Natural killer cell (primary cell): ENCODE results near the gene ARMC10. TPM values are rescaled to one million over a fixed set of nuclear protein-coding genes. Genes with fewer than 3 reads are reported as not detected.
"Not testable (repeated sequence)": the region's sequence is repeated elsewhere in the genome, so short reads cannot be mapped to it uniquely, and the experiment has no call there.

Source experiments
- ATAC-seq, 3 donors: fragments of 150-1000 bp in 2 of 3; fragments of 200-7000 bp in 1 of 3; cut with Tn5 transposase; 1 replicate in 1 of 3; 2 replicates in 2 of 3; pipeline ENCODE4 v1.10.0; 2021; ENCODE audit warnings: mild to moderate bottlenecking in 2 of 3, moderate library complexity in 2 of 3
- DNase-seq, 2 donors: peaks; one replicate each; pipeline versions ENCODE4 v3.0.0 to v3.0.0-alpha.2; 2013 to 2021; ENCODE audit warnings: mixed read lengths in 1 of 2
- H3K27ac ChIP-seq: one replicate; pipeline ENCODE4 v1.5.1; 2013; ENCODE audit warnings: mild to moderate bottlenecking, low read length
- H3K27me3 ChIP-seq: one replicate; pipeline ENCODE4 v1.6.1; 2013; ENCODE audit warnings: low read length; ENCODE audit not compliant: control insufficient read depth, insufficient read depth
- H3K36me3 ChIP-seq: one replicate; pipeline ENCODE4 v1.6.1; 2013; ENCODE audit warnings: low read length; ENCODE audit not compliant: control insufficient read depth, insufficient read depth
- H3K4me1 ChIP-seq: one replicate; pipeline ENCODE4 v1.6.1; 2013; ENCODE audit warnings: low read length; ENCODE audit not compliant: control insufficient read depth, insufficient read depth
- H3K4me3 ChIP-seq: one replicate; pipeline ENCODE4 v1.5.1; 2013; ENCODE audit warnings: low read length
- H3K9me3 ChIP-seq: one replicate; pipeline ENCODE4 v1.6.1; 2013; ENCODE audit warnings: low read length; ENCODE audit not compliant: control insufficient read depth, insufficient read depth
- H3K27ac Mint-ChIP-seq, 2 donors: one replicate each; pipeline ENCODE4 v1.8.0; 2022; ENCODE audit warnings: mild to moderate bottlenecking in 2 of 2, mixed read lengths in 2 of 2, moderate library complexity in 1 of 2
- H3K27me3 Mint-ChIP-seq, 2 donors: one replicate each; pipeline ENCODE4 v1.8.0; 2022; ENCODE audit warnings: low read depth in 2 of 2, mixed read lengths in 2 of 2
- H3K36me3 Mint-ChIP-seq: one replicate; pipeline ENCODE4 v1.8.0; 2022; ENCODE audit warnings: mixed read lengths
- H3K4me1 Mint-ChIP-seq, 2 donors: one replicate each; pipeline ENCODE4 v1.8.0; 2022; ENCODE audit warnings: mixed read lengths in 2 of 2
- H3K4me3 Mint-ChIP-seq: one replicate; pipeline ENCODE4 v1.8.0; 2022; ENCODE audit warnings: mild to moderate bottlenecking, moderate library complexity, mixed read lengths
- H3K9me3 Mint-ChIP-seq, 2 donors: one replicate each; pipeline ENCODE4 v1.8.0; 2022; ENCODE audit warnings: mixed read lengths in 2 of 2
- WGBS: methylation state at CpG from one replicate; pipeline ENCODE4 v1.1.7; 2013; ENCODE audit warnings: missing lambda C conversion rate; ENCODE audit not compliant: insufficient coverage; 5-methylcytosine and 5-hydroxymethylcytosine counted together
- intact Hi-C: fragments of 100-400 bp; cut with micrococcal nuclease; formaldehyde crosslinking; loops from one replicate; pipeline ENCODE4 v1.14.2; 2022
- total RNA-seq, 4 donors: library from RNA; stranded (reverse); fragments of 120-200 nt in 1 of 4; gene quantifications; one replicate each; pipeline versions ENCODE4 v1.2.3 to v1.2.4, GENCODE V29; 2013 to 2022
- TF ChIP-seq, protein P1 (sequence below): fragments of 200-600 bp; IDR thresholded peaks from one replicate; pipeline ENCODE4 v1.8.0; 2022; ENCODE audit warnings: antibody characterized with exemption

The ARMC10 gene
- total RNA-seq, 3 donors from 2014 or later (not counting 1 experiment from before 2014, with no cell fraction given): 15.0 to 17.2 (median 15.4) TPM

DNA sequence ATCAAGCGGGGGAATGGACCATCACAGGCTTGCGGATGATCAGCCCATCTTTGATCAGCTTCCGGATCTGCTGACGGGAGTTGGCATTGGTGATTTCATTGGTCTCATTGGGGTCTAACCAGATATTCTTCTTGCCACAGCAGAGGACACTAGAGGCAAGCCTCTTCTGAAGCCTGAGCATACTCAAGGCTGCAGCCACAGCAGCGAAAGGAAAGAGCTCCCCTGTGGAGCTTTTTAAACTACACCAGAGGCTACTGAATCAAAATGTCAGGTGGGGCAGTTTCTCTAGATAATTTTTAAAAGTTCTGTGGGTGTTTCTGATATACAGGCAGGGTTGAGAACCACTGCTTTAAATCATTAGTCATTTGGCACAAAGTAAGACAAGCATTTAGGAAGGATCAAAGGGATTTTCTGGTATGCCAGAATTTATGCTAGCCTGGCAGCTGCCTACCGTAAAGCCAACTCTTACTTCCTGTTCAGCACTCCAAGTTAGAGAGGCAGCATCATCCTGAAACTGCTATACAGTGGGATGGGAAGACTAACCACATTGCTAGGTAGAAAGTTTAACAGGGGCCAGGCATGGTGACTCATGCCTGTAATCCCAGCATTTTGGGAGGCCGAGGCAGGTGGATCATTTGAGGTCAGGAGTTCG is 66.9 kb downstream of the ARMC10 start:
- ATAC-seq (no peak), DNase-seq (no peak)
- Histone ChIP-seq H3K4me1 (no peaks in the 10 kb centered on the region), H3K4me3 (no peak overlapping the region), H3K27me3 (no peaks in the 10 kb centered on the region), H3K36me3 (no peaks in the 10 kb centered on the region), H3K9me3 (no peaks in the 10 kb centered on the region), H3K27ac (no peak overlapping the region)
- Mint-ChIP-seq H3K27me3 (no peaks in the 10 kb centered on the region), H3K4me1 (peaks cover 9 to 14% of the 10 kb centered on the region in 2 donors), H3K27ac (no peak overlapping the region), H3K9me3 (no peaks in the 10 kb centered on the region), H3K36me3 (no peaks in the 10 kb centered on the region), H3K4me3 (no peak overlapping the region)
- 95% methylated on average over 8 of the region's 8 CpGs for WGBS
- TF ChIP-seq, protein P1, sequence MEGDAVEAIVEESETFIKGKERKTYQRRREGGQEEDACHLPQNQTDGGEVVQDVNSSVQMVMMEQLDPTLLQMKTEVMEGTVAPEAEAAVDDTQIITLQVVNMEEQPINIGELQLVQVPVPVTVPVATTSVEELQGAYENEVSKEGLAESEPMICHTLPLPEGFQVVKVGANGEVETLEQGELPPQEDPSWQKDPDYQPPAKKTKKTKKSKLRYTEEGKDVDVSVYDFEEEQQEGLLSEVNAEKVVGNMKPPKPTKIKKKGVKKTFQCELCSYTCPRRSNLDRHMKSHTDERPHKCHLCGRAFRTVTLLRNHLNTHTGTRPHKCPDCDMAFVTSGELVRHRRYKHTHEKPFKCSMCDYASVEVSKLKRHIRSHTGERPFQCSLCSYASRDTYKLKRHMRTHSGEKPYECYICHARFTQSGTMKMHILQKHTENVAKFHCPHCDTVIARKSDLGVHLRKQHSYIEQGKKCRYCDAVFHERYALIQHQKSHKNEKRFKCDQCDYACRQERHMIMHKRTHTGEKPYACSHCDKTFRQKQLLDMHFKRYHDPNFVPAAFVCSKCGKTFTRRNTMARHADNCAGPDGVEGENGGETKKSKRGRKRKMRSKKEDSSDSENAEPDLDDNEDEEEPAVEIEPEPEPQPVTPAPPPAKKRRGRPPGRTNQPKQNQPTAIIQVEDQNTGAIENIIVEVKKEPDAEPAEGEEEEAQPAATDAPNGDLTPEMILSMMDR: no peak
- intact Hi-C loops: no loop called here

DNA sequence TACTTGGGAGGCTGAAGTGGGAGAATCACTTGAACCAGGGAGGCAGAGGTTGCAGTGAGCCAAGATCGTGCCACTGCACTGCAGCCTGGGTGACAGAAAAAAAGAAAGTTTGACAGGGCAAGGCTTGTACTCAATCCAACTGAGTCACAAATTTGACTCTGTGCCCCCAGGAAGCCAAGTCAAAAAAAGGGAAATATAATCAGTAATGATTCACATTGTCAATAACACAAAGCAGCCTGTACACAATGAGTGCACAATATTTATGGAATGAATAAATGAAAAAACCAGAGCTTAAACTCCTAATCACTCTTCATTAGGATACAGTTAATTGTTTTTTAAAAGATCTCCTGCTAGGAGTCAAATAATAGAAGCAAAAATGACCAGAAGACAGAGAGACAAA is 67.6 kb downstream of the ARMC10 start:
- Mint-ChIP-seq H3K27me3 (no peaks in the 10 kb centered on the region), H3K4me3 (no peak overlapping the region), H3K4me1 (peaks cover 15 to 20% of the 10 kb centered on the region in 2 donors), H3K36me3 (no peaks in the 10 kb centered on the region), H3K27ac (no peak overlapping the region), H3K9me3 (no peaks in the 10 kb centered on the region)
- H3K27ac ChIP-seq: no peak overlapping the region
- H3K36me3 ChIP-seq: no peaks in the 10 kb centered on the region
- H3K4me1 ChIP-seq: no peaks in the 10 kb centered on the region
- TF ChIP-seq, protein P1: no peak
- no peaks in the 10 kb centered on the region for H3K27me3 ChIP-seq
- WGBS: 100% methylated on average over 1 of the region's 1 CpG
- ATAC-seq (no peak), DNase-seq (no peak)
- no peak overlapping the region for H3K4me3 ChIP-seq
- H3K9me3 ChIP-seq: no peaks in the 10 kb centered on the region
- intact Hi-C loops: no loop called here

DNA sequence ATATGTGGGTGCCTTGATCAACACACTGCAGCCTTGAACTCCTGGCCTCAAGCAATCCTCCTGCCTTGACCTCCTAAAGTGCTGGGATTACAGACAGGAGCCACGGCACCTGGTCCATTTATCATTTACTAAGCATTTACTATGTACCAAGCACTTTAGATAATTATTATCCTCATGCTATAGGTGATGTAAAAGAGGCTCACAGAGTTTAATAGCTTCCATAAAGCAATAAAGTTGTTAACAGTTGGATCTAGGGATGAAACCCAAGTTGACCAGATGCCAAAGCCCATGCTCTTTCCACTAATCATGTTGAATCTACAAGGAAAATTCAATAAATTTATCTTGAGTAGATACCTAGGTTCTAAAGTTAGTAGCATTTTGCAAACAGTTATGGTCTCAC is 68.9 kb downstream of the ARMC10 start:
- intact Hi-C loops: no loop called here
- no peaks in the 10 kb centered on the region for H3K36me3 ChIP-seq
- Mint-ChIP-seq H3K4me1 (peaks cover 28 to 31% of the 10 kb centered on the region in 2 donors), H3K27me3 (no peaks in the 10 kb centered on the region), H3K4me3 (no peak overlapping the region), H3K9me3 (no peaks in the 10 kb centered on the region), H3K27ac (no peak overlapping the region), H3K36me3 (peaks cover 6% of the 10 kb centered on the region)
- no peak for DNase-seq
- TF ChIP-seq, protein P1: no peak
- no peaks in the 10 kb centered on the region for H3K9me3 ChIP-seq
- WGBS: 100% methylated on average over 1 of the region's 1 CpG
- H3K4me1 ChIP-seq: peaks cover 6% of the 10 kb centered on the region
- no peak for ATAC-seq
- no peak overlapping the region for H3K4me3 ChIP-seq
- H3K27me3 ChIP-seq: no peaks in the 10 kb centered on the region
- no peak overlapping the region for H3K27ac ChIP-seq

DNA sequence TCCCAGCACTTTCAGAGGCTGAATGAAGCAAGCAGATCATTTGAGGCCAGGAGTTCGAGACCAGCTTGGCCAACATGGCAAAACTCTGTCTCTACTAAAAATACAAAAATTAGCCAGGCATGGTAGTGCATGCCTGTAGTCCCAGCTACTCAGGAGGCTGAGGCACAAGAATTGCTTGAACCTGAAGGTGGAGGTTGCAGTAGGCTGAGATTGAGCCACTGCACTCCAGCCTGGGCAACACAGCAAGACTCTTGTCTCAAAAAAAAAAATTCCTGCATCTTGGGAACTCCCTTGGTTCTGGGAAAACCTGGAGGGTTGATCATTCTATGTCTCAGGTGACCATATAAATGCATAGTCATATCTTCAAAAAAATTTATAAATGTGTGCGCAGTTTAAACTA is 69.8 kb downstream of the ARMC10 start:
- H3K27ac ChIP-seq, H3K9me3 Mint-ChIP-seq, intact Hi-C loops, H3K27me3 Mint-ChIP-seq, H3K4me3 ChIP-seq, H3K27ac Mint-ChIP-seq, H3K9me3 ChIP-seq, ATAC-seq, H3K36me3 ChIP-seq, DNase-seq, H3K36me3 Mint-ChIP-seq, H3K27me3 ChIP-seq, H3K4me3 Mint-ChIP-seq: not testable (repeated sequence)
- WGBS: 100% methylated on average over 1 of the region's 2 CpGs
- peaks cover 33 to 35% of the 10 kb centered on the region in 2 donors for H3K4me1 Mint-ChIP-seq
- H3K4me1 ChIP-seq: peaks cover 12% of the 10 kb centered on the region
